ENCODE measurements around the gene SPI1. TPM values are rescaled to one million over a fixed set of nuclear protein-coding genes. Genes with fewer than 3 reads are reported as not detected.

SPI1 gene
- total RNA-seq, 2 experiments from 2014 or later = 71.2 to 79.6 TPM

DNA sequence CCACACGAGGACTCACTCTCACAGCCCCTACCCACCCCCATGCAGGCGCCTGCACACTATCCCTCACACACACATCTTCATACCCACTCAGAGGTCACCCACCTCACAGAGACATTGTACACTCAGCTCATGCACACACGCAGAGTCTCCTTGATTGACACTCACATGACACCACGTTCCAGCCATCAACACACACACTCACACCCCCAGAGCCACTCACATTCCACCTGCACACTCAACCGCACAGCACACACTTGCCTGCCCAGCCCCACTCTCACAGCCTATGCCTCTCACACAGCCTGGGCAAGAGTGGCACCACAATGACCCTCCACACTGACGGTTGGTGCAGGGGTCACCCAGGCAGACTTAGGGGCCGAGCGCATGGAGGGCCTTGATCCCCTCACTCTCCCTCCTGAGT is 2.2 kb downstream of the SPI1 start:
- Histone ChIP-seq H3K4me2 (ENCODE audit: low read length) (peak overlapping the region; percentile 85), H3K9me2 (ENCODE audit: insufficient read depth, low read length) (no peaks in the 10 kb centered on the region), H3K9me3 (ENCODE audit: low read length) (no peaks in the 10 kb centered on the region), H3K4me1 (ENCODE audit: insufficient read depth, low read length, poor library complexity, severe bottlenecking) (peaks cover 46% of the 10 kb centered on the region), H2AFZ (ENCODE audit: low read length) (no peak overlapping the region), H3K79me2 (ENCODE audit: insufficient read depth, low read depth, low read length) (peaks cover 24% of the 10 kb centered on the region), H3K4me3 (ENCODE audit: low read depth, low read length, poor library complexity, severe bottlenecking) (peak overlapping the region; percentile 79), H3K36me3 (ENCODE audit: insufficient read depth, low read length) (peaks cover 38% of the 10 kb centered on the region), H4K20me1 (ENCODE audit: insufficient read depth, low read length) (no peaks in the 10 kb centered on the region), H3K27ac (ENCODE audit: low read depth, low read length, poor library complexity, severe bottlenecking) (peak overlapping the region; percentile 67)
- CTCF ChIA-PET (ENCODE audit: unreplicated experiment) = interaction anchor here (2.1 kb wide), 1 partner anchor 31 kb away, joined by 7 read pairs; no protein-coding TSS in a partner anchor
- BruUV-seq (replicated peaks) = no TSS peak
- no peak for DNase-seq (ENCODE audit: low spot score)
- no peak for TF ChIP-seq EZH2phosphoT487 (IDR thresholded peaks at IDR 0.05; ENCODE audit: borderline replicate concordance, low read depth, low read length)
- TF ChIP-seq, protein P1, sequence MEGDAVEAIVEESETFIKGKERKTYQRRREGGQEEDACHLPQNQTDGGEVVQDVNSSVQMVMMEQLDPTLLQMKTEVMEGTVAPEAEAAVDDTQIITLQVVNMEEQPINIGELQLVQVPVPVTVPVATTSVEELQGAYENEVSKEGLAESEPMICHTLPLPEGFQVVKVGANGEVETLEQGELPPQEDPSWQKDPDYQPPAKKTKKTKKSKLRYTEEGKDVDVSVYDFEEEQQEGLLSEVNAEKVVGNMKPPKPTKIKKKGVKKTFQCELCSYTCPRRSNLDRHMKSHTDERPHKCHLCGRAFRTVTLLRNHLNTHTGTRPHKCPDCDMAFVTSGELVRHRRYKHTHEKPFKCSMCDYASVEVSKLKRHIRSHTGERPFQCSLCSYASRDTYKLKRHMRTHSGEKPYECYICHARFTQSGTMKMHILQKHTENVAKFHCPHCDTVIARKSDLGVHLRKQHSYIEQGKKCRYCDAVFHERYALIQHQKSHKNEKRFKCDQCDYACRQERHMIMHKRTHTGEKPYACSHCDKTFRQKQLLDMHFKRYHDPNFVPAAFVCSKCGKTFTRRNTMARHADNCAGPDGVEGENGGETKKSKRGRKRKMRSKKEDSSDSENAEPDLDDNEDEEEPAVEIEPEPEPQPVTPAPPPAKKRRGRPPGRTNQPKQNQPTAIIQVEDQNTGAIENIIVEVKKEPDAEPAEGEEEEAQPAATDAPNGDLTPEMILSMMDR (conservative IDR thresholded peaks at IDR 0.05; ENCODE audit: low read length) = no peak
- intact Hi-C loops (cut with micrococcal nuclease; ENCODE audit: unreplicated experiment) = loop anchor here (10.0 kb wide), 1 partner anchor 79 kb away; no protein-coding TSS in a partner anchor
- POLR2A ChIA-PET = interaction anchor here (1.6 kb wide), 1 partner anchor 24 kb away, joined by 9 read pairs; no protein-coding TSS in a partner anchor

DNA sequence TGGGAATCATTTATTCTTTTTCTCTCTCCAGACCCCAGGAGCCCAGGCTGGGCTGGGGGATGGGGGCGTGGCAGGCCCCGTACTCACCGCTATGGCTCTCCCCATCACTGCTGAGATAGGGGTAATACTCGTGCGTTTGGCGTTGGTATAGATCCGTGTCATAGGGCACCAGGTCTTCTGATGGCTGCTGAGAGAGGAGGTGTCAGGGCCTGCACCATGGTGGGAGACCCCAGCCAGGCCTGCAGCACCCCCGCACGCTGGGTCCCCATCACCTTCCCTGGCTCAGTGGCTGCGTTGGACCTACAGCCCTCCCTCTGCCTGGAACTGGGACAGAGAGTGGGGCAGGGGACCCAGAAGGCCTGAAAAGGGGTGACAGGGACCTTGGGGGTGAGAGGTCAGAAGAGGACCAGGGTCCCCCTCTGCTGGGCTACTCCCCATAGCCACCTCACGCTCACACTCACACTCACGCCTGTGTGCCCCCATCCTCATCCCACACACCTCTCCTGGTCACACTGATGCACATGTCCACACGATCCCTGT is 2.7 kb downstream of the SPI1 start:
- TF ChIP-seq, protein P1 (conservative IDR thresholded peaks at IDR 0.05; ENCODE audit: low read length) = no peak
- no peak for TF ChIP-seq EZH2phosphoT487 (IDR thresholded peaks at IDR 0.05; ENCODE audit: borderline replicate concordance, low read depth, low read length)
- ChIA-PET POLR2A (interaction anchor here (2.2 kb wide), 1 partner anchor 24 kb away, joined by 20 read pairs; no protein-coding TSS in a partner anchor), CTCF (ENCODE audit: unreplicated experiment) (interaction anchor here (2.1 kb wide), 1 partner anchor 32 kb away, joined by 7 read pairs; no protein-coding TSS in a partner anchor)
- Histone ChIP-seq H3K4me1 (ENCODE audit: insufficient read depth, low read length, poor library complexity, severe bottlenecking) (peaks cover 46% of the 10 kb centered on the region), H3K27ac (ENCODE audit: low read depth, low read length, poor library complexity, severe bottlenecking) (peak overlapping the region; percentile 67), H3K9me2 (ENCODE audit: insufficient read depth, low read length) (no peaks in the 10 kb centered on the region), H3K79me2 (ENCODE audit: insufficient read depth, low read depth, low read length) (peaks cover 24% of the 10 kb centered on the region), H2AFZ (ENCODE audit: low read length) (no peak overlapping the region), H3K9me3 (ENCODE audit: low read length) (no peaks in the 10 kb centered on the region), H4K20me1 (ENCODE audit: insufficient read depth, low read length) (no peaks in the 10 kb centered on the region), H3K4me3 (ENCODE audit: low read depth, low read length, poor library complexity, severe bottlenecking) (peak overlapping the region; percentile 79), H3K4me2 (ENCODE audit: low read length) (peak overlapping the region; percentile 85), H3K36me3 (ENCODE audit: insufficient read depth, low read length) (peaks cover 42% of the 10 kb centered on the region)
- no TSS peak for BruUV-seq (replicated peaks)
- intact Hi-C loops (cut with micrococcal nuclease; ENCODE audit: unreplicated experiment) = loop anchor here (10.0 kb wide), 1 partner anchor 79 kb away; no protein-coding TSS in a partner anchor
- DNase-seq (ENCODE audit: low spot score) = no peak

DNA sequence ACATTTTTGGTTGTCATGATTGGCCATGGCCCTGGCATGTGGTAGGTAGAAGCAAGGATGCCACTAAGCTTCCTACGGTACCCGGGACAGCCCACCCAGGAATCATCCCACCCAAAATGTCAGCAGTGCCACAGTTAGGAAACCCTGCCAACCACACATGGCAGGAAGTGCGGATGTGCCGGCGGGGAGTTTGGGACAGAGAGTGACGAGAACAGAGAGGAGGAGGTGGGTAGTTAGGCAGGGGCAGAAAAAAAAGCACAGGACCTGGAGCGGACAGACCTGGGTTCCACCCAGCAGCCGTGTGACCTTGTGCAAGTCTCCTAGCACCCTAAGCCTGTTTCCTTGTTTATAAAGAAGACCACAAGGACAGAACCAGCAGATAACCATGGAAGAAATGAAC is 3.3 kb downstream of the SPI1 start:
- Histone ChIP-seq H3K36me3 (ENCODE audit: insufficient read depth, low read length) (peaks cover 43% of the 10 kb centered on the region), H3K9me2 (ENCODE audit: insufficient read depth, low read length) (no peaks in the 10 kb centered on the region), H3K79me2 (ENCODE audit: insufficient read depth, low read depth, low read length) (peaks cover 24% of the 10 kb centered on the region), H3K4me2 (ENCODE audit: low read length) (peak overlapping the region; percentile 85; the same call in 1 of the 2 replicates), H3K9me3 (ENCODE audit: low read length) (no peaks in the 10 kb centered on the region), H4K20me1 (ENCODE audit: insufficient read depth, low read length) (no peaks in the 10 kb centered on the region), H2AFZ (ENCODE audit: low read length) (no peak overlapping the region), H3K27ac (ENCODE audit: low read depth, low read length, poor library complexity, severe bottlenecking) (peak overlapping the region; percentile 45), H3K4me3 (ENCODE audit: low read depth, low read length, poor library complexity, severe bottlenecking) (no peak overlapping the region), H3K4me1 (ENCODE audit: insufficient read depth, low read length, poor library complexity, severe bottlenecking) (peaks cover 46% of the 10 kb centered on the region)
- BruUV-seq (replicated peaks) = no TSS peak
- DNase-seq (ENCODE audit: low spot score) = no peak
- POLR2A ChIA-PET = interaction anchor here (2.2 kb wide), 1 partner anchor 25 kb away, joined by 20 read pairs; no protein-coding TSS in a partner anchor
- TF ChIP-seq EZH2phosphoT487 (IDR thresholded peaks at IDR 0.05; ENCODE audit: borderline replicate concordance, low read depth, low read length) = no peak
- TF ChIP-seq, protein P1 (conservative IDR thresholded peaks at IDR 0.05; ENCODE audit: low read length) = no peak
- CTCF ChIA-PET (ENCODE audit: unreplicated experiment) = interaction anchor here (1.2 to 1.6 kb wide), 4 partner anchors 28 to 37 kb away, joined by 4 to 9 read pairs (median 6); no protein-coding TSS in a partner anchor
- intact Hi-C loops (cut with micrococcal nuclease; ENCODE audit: unreplicated experiment) = loop anchor here (10.0 kb wide), 1 partner anchor 80 kb away; no protein-coding TSS in a partner anchor
